ENCODE results near the gene SP1. TPM values are rescaled to one million over a fixed set of nuclear protein-coding genes. Genes with fewer than 3 reads are reported as not detected.
"Not testable (repeated sequence)": the region's sequence is repeated elsewhere in the genome, so short reads cannot be mapped to it uniquely, and the experiment has no call there.

SP1 gene
- total RNA-seq, 1 donor from 2014 or later = 57.3 TPM

GRCh38 chr12:53410951-53411350 is 31.0 kb downstream of the SP1 start:
- no peak for DNase-seq (ENCODE audit: low read depth)
- Histone ChIP-seq H3K27me3 (ENCODE audit: control insufficient read depth, insufficient read depth, low read length) (no peaks in the 10 kb centered on the region), H3K4me3 (ENCODE audit: low read depth, low read length) (no peak overlapping the region), H3K36me3 (ENCODE audit: control insufficient read depth, insufficient read depth, low read length) (peaks cover 1% of the 10 kb centered on the region)
- TF ChIP-seq CTCF (IDR thresholded peaks at IDR 0.05; ENCODE audit: insufficient read depth, low read length, poor library complexity, severe bottlenecking) = no peak

- Histone ChIP-seq H3K27me3 (ENCODE audit: control insufficient read depth, insufficient read depth, low read length) (no peaks in the 10 kb centered on the region), H3K36me3 (ENCODE audit: control insufficient read depth, insufficient read depth, low read length) (peaks cover 1% of the 10 kb centered on the region), H3K4me3 (ENCODE audit: low read depth, low read length) (no peak overlapping the region)
- no peak for DNase-seq (ENCODE audit: low read depth)
- TF ChIP-seq CTCF (IDR thresholded peaks at IDR 0.05; ENCODE audit: insufficient read depth, low read length, poor library complexity, severe bottlenecking) = no peak
Measured at GRCh38 chr12:53413485-53414204, 33.7 kb downstream of the SP1 start.

GRCh38 chr12:53414756-53415417 is 34.9 kb downstream of the SP1 start:
- H3K27me3 ChIP-seq (ENCODE audit: control insufficient read depth, insufficient read depth, low read length) = no peaks in the 10 kb centered on the region
- DNase-seq (ENCODE audit: low read depth) = no peak
- no peak overlapping the region for H3K4me3 ChIP-seq (ENCODE audit: low read depth, low read length)
- no peak for TF ChIP-seq CTCF (IDR thresholded peaks at IDR 0.05; ENCODE audit: insufficient read depth, low read length, poor library complexity, severe bottlenecking)
- H3K36me3 ChIP-seq (ENCODE audit: control insufficient read depth, insufficient read depth, low read length) = no peaks in the 10 kb centered on the region

GRCh38 chr12:53415752-53416389 is 35.9 kb downstream of the SP1 start:
- H3K36me3 ChIP-seq (ENCODE audit: control insufficient read depth, insufficient read depth, low read length); DNase-seq (ENCODE audit: low read depth); H3K27me3 ChIP-seq (ENCODE audit: control insufficient read depth, insufficient read depth, low read length): not testable (repeated sequence)

GRCh38 chr12:53417291-53417816 is 37.4 kb downstream of the SP1 start:
- H3K36me3 ChIP-seq (ENCODE audit: control insufficient read depth, insufficient read depth, low read length); DNase-seq (ENCODE audit: low read depth); H3K4me3 ChIP-seq (ENCODE audit: low read depth, low read length); H3K27me3 ChIP-seq (ENCODE audit: control insufficient read depth, insufficient read depth, low read length): not testable (repeated sequence)

More at GRCh38 chr12:53415752-53416389, 35.9 kb downstream of the SP1 start:
- not testable (repeated sequence) for H3K4me3 ChIP-seq (ENCODE audit: low read depth, low read length)

GRCh38 chr12:53418221-53418620 is 38.2 kb downstream of the SP1 start:
- no peaks in the 10 kb centered on the region for H3K27me3 ChIP-seq (ENCODE audit: control insufficient read depth, insufficient read depth, low read length)
- no peaks in the 10 kb centered on the region for H3K36me3 ChIP-seq (ENCODE audit: control insufficient read depth, insufficient read depth, low read length)
- no peak overlapping the region for H3K4me3 ChIP-seq (ENCODE audit: low read depth, low read length)
- TF ChIP-seq CTCF (IDR thresholded peaks at IDR 0.05; ENCODE audit: insufficient read depth, low read length, poor library complexity, severe bottlenecking) = no peak
- DNase-seq (ENCODE audit: low read depth) = peak; percentile 18
